HG03175 (cell line): ENCODE data around the gene COL5A1.
"Not testable (repeated sequence)": the region's sequence is repeated elsewhere in the genome, so short reads cannot be mapped to it uniquely, and the experiment has no call there.

Source experiments
- ATAC-seq: cut with Tn5 transposase; IDR thresholded peaks from one replicate; pipeline ENCODE4 v1.9.1; 2021; ENCODE audit warnings: mild to moderate bottlenecking, moderate library complexity; ENCODE audit not compliant: unreplicated experiment

COL5A1 gene

DNA sequence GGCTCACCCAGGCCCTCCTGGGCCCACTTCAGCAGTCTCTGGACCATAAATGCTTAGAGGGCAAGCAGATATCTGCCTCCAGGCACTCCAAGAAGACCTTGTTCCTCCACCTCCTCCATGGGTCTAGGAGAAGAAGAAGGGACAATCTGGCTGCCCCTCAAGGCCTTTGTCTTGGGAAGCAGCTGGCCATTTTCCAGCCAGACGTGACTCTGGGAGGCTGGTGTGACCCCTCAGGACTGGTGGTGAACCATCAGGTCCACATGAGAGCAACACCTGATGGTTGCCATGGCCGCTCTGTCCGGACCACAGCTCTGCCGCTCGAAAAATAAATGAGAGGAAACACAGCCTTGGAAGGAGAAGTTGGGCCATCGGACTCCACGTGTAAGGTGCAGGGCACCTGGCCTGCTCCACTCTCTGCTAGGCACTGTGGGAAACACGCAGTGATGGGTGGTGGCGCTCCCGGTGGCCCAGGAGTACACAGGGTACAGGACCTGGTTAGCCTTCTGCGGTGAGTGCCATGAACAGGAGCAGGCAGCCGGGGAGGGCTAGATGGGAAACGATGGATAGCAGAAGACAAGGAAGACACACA lies 3.0 kb upstream of the COL5A1 start:
- ATAC-seq = no peak

DNA sequence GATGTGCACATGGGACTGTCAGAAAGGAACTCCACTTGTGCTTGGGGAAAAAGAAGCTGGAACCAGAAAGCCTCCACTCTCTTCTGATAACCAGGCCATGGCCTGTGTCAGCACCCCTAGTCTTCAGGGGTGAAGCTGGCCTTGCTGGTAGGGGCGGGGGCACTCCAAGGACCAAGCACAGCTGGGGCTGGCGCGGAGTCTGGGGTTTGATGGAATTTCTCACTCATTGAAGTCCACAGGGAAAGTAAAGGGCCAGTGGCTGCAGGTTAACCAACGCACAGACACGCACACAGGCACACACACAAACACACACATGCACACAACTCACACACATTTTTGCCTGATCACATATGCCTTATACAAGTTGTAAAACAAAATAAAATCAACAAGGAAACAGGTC lies 1.6 kb upstream of the COL5A1 start:
- ATAC-seq = no peak

DNA sequence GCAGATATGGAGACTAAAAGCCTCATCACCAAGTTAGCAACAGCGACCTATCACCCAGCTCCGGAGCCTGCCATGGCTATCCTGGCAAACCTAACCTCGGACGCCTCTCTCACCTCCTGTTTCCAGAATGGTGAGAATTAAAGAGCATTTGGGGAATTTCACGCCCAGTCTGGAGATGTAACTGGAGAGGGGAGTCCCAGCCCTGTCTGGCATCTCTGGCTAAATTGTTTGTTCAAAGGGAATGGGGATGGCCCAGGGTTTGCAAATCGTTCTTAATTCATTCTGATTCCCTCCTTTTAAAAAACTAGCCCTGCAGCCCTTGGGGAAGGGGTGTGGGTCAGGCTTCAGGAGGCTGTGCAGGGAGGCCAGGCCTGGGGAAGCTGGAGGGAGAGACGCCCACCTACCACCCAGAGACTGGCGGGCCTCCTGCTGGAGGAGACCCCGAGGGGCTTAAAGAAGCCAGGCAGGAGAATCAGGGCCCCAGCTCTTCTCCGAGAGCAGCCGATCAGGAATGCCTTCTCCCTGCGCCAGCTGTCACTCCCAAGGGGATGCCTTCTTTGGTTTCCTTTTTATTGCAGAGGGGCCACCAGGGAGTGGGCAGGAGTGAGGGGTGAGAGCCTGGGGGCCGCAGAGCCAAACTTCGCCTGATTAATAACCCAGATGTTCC lies 964 bp upstream of the COL5A1 start:
- ATAC-seq = no peak

DNA sequence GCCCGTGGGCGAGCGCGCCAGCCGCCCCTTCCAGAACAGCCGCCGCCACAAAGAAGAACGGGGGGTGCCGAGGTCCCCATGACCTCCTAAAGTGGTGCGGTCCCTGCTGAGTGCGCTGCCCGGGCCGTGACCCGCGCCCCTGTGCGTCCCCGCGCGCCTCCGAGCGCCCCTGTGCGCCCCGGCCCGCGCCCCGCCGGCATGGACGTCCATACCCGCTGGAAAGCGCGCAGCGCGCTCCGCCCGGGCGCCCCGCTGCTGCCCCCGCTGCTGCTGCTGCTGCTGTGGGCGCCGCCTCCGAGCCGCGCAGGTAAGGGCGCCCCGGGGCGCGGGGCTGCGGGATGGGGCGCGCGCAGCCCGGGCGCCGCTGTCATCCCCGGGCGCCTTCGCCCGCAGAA lies 384 bp downstream of the COL5A1 start:
- ATAC-seq = no peak

DNA sequence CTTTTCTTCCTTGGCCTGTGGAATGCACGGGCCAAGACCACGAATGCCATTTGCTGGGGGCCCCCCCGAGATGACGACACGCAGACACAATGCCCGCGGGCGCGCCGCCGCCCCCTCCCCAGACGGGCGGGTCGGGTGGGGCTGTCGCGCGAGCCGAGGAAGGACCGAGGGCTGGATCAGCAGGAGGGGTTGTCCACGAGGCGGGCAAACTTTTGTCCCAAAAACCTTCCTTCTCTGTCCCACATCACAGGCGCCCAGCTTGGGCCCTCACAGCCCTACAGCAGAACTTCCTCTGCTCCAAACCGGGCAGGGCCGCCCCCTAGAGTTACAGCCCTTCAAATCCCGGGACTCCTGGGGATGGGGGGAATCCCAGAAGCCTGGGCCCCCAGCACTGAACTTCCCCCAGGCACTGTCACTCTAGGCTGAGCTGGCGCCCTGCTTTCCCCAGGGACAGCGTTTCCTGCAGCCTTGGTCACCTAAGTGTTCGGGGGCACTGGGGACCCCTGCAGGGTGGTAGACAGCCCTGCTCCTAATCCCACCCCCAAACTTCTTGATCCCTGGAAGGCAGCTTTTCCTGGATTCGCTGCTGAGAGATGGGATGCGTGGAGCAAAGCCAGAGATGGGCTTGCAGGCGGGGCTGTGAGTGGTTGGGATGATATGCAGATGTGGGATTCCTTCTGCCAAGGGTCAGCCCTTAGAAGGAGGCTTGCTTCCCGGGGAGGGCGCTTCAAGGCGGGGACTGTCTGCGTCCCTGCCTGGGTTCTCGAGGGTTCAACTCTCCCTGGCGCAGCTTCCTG lies 980 bp downstream of the COL5A1 start:
- no peak for ATAC-seq

DNA sequence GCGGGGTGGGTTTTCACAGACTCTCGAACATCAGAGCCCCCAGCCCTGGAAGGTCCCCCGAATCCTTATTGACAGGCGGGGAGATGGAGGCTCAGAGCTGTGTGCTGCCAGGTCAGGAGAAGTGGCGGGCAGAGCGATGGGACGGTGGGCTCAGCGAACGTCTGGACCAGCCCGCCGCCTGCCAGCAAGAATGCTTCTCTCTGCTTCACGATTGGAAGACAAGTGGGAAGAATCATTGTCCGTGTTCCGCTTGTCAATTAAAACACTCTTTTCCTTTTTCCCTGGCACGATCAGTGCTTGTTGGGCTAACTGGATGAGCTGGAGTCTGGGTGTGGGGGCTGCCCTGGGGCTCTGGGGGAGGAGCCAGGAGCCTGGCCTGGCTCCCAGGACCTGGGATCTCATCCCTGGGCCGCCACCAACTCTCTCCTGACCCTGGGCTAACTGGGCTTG lies 1.6 kb downstream of the COL5A1 start:
- ATAC-seq = no peak

DNA sequence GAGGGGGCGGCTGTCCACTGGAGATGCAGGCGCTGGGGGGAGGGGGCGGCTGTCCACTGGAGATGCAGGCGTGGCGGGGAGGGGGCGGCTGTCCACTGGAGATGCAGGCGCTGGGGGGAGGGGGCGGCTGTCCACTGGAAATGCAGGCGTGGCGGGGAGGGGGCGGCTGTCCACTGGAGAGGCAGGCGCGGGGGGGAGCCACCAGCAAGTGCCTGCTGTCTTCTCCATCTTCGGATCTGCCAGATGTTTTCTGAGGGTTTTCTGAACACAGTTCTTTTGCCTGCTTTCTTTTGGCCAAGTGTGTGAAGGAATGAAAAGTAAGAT lies 2.8 kb downstream of the COL5A1 start:
- ATAC-seq = not testable (repeated sequence)

DNA sequence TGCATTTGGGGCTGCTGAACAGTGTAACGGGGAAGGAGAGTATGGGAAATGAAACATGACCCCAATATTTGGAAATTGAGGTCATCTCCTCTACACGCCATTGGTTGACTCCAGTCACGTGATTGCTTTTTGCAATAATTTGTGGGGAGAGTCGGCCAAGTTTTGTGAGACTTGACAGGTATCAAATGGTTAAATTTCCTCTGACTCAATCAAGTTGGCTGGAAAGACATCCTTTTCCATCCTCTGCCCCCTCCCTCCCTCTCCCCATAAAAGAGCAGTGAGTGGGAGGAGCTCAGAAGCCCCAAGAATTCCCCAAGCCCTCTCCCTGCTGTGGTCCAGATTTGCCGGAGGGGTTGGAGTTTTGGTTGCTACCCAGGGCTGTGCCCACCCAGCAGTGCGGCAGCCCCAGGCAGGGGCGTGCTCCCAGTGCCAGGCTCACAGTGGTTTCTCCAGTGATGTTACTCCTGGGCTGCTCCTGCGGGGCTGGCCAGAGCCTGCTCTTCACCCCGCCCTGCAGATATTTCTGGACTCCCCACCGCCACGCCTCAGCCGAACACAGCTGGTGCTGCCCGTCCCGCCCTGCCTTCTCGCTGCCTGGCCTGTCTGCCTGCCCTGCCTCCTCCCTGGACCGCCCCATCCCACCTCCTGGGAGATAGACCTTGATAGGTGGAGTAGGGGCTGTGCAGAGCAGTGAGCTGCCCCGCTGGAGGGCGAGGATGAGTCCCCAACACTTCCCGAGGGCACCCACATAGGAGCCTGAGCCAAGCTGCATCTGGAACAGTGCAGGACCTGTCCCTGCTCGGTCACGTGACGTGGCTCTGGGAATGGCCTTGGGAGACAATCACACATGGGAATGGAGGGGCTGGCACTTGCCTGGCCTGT lies 3.4 kb downstream of the COL5A1 start:
- no peak for ATAC-seq

DNA sequence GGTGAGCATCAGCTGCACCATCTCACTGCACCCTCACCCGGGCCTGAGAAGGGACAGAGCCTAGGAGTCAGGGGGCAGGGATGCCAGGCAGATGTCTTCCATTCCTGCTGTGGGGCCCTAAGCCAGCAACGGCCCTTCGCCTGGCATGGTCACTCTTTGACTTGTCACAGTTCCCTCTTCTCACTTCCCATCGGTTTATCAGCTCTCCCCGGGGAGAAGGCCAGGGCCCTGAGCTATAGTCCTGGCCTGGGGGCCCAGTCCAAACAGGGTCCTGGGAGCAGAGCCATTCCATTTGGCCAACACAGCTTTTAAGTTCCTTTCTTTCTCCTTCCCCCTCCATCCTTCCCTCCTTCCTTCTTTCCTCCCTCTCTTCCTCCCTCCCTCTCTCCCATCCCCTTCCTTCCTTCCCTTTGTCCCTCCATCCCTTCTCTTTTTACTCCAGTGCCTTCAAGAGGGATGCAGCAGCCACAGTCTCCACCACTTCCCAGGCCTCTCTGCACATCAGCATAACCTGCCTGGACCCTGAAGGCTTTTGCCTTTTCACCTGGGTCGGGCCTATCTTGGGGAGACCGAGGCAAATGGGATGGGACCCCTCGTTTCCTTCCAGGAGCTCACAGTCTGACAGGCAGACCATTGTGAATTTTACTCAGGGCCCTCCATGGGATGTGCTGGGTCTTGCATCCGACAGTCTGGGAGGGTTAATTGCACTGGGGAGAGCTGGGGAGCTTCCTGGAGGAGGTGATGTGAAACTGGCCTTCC lies 4.2 kb downstream of the COL5A1 start:
- no peak for ATAC-seq

DNA sequence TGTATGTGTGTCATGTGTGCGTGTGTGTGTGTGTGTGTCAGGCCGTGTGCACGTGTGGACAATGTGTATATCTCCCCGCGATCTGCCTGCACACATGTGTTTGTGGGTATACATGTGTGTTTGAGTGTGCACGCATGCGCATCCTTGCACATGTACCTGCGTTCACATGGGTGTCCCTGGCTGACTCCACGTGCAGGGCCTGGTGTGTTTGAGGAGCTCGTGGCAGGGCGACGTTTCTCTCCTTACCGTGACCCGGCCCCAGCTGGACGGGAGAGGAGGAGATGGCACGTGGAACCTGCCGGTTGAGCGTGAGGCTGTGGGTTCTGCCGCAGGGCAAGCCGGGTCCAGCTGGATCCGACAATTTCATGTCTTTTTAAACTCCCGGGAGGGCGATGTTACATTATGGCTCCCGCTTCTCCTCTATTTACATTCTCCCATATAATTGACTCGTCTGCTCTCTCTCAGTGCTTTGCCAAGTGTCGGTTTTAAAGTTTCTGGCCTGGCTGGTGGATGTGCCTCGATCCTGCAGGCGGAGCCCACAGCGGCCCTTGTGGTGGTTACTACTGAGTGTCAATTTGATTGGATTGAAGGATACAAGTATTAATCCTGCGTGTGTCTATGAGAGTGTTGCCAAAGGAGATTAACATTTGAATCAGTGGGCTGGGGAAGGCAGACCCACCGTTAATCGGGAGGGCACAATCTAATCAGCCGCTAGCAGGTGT lies 5.9 kb downstream of the COL5A1 start:
- no peak for ATAC-seq

DNA sequence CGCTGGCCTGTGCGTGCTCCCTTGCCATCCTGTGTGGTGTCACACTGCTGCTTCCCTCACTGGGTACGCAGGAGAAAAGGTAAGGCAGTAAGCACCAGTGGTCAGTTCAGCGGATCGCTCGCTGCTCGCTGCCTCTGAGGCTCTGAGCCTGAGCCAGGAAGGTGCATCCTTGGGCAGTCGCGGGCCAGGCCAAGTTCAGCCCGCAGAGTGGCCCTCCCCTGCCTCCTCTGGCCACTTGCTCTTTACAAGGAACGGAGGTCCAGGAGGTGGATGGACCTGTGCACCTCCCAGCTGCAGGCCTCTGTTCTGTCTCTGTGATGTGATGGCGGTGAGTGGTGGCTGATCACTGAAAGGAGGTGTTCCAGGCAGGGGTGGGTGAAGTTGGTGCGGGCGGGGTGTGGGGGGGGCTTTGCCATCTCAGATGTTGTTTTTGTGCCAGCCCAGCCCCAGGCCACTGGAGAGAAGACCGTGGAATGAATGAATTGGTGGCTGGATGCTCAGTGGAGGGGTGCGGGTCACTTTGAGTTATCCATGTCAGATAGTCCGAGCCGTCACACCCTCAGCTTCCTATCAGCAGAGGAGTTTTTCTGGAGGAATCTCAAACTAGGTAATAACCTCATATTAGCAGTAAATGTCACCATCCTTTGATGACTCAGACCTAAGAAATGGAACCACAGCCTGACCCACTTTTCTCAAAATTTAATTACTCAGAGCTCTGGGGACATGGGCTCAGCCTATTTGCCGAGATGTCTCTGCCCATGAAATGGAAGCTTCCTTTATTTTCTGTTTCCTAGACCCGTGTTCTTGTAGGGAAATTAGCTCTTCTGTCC lies 7.3 kb downstream of the COL5A1 start:
- ATAC-seq = no peak

DNA sequence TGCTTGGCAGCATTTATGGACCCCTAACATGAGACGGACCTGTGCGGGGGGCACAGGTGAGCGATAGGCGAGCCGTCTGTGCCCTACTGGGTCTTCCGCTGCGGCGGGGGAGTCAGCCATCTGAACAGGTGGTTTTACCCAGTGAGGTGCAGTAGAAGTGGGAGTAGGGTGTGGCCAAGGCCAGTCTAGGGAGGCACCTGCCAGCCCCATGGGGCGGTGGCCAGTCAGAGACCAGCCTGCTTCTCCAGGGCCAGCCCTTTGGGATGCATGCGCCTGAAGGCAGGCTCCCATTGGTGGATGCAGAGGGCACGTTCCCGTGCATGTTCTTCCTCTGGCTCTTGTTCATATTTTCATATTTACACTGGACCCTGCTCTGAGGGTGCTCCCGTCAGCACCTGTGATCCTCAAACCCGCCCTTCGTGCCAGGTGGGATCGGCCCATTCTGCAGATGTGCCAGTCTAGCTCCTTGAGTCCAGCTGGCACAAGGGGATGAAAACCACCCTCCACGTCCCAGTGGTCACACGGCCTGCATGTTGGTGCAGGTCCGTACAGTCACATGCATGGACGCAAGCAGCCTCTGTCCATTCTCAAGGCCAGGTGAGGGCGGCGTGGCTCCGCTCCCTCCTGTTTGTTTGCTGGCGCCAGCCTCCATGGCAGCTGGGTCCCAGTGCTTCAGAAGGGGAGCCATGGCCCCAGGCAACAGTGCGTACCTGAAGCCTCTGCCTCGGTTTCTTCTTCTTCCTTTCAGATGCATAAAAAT lies 9.0 kb downstream of the COL5A1 start:
- no peak for ATAC-seq

DNA sequence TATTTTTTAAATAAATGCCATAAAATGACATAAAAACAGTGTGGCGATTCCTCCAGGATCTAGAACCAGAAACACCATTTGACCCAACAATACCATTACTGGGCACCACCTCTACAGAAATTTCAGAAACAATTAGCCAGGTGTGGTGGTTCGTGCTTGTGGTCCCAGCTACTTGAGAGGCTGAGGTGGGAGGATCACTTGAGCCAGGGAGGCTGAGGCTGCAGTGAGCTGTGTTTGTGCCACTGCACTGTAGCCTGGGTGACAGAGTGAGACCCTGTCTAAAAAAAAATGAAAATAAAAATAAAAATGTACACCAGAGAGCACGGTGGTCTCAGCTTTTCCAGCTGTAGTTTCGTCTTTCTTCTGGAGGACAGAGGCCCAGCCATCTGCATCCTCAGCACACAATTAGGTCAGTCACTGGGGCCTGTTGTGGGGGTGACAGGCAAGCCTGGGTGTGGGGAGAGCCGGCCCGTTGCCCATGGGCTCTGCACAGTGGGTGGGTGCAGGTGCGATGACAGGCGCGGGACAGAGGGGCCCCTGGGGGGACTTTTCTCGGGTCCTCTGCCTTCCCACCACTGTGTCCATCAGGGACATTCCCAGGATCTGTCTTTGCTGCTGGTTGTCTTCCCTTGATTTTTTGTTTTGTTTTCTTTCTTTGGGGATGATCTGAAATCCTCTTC lies 9.8 kb downstream of the COL5A1 start:
- no peak for ATAC-seq

DNA sequence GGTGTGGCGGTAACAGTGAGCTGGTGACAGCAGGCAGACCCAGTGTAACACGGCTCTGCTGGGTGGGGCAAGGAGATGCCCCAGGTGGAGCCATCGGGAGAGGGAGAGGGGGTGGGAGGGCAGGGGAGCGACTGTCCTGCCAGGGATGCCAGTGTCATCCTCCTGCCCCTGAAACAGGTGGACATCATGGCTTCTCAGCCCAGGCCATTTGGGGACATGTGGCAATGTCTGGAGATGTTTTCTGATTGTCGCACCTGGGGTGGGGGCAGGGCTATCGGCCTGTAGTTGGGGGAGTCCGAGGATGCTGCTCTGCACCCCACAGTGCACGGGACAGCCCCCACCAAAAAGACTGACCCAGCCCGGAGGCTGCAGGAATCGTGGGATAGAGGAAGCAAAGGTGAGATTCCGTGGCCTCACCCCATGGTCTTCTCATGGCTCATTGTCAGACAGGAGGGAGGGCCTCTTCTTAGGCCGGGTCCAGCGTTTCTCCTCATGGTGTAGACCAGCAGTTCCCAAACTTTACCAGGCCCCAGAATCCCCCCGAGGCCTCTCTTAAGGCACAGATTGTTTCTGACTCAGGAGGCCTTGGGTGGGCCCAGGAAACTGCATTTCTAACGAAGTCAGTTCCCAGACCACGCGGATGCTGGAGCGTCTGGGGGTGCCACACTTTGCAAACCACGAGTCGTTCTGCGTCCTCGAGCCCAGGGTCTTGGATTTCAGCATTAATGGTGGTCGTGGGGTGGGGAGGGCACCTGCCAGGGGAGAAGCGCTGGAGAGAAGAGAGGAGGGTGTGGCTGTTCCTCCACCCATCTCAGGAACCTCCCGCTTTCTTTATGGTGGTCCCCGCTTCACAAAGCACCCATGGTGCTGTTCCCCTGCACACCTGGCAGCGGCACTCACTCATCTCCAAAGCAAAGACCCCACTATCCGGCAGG lies 11.0 kb downstream of the COL5A1 start:
- ATAC-seq = no peak

DNA sequence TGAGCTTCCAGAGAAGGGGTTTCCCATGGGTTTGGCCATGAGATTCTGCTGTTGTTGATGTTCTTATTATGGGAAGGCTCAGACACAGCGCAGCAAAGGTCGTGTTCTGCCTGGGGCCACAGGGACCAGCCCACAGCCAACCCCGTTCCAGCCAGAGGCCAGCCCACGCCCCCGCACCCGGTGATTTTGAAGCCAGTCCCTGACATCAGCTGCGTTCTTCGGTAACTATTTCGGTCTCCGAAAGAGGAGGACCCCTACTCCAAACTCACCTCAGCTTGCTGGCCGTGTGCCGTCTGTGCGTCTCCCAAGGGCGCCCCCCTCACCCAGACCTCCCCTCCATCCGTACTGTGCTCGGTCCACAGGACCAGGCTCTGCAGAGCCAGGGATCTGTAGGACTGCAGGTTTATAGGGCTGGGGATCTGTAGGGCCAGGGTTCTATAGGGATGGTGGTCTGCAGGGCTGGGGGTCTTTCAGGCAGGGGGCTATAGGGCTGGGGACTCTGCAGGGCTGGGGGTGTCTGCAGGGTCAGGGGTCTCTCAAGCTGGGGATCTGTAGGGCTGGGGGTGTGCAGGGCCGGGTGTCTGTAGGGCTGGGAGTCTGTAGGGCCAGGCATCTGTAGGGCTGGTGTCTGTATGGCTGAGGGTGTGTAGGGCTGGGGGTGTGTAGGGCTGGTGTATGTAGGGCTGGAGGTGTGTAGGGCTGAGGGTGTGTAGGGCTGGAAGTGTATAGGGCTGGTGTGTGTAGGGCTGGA lies 11.8 kb downstream of the COL5A1 start:
- no peak for ATAC-seq

DNA sequence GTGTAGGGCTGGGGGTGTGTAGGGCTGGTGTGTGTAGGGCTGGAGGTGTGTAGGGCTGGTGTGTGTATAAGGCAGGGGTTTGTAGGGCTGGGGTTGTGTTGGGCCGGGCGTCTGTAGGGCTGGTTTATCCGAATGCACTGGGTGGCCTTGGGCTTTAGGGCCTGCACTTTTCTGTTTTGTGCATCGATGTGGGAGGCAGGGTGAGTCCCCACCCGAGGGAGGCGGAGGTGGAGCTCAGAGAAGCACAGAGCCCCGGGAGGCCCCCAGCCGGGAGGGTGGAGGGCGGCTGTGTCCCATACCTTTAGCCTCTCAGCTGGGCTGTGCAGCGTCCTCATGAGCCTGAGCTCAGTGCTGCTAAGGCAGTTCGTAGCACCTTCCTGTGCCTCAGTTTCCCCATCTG lies 13.5 kb downstream of the COL5A1 start:
- ATAC-seq = no peak
